H1 (cell line): Measurements from ENCODE around the gene SPEF2. TPM values are rescaled to one million over a fixed set of nuclear protein-coding genes. Genes with fewer than 3 reads are reported as not detected.

Source experiments
- CTCF ChIA-PET: fragments of 300-600 bp; sonication (Branson Sonifier 250); formaldehyde crosslinking; loops from one replicate; lab custom pipeline; 2021; ENCODE audit not compliant: partially characterized antibody; lab: Charles Lee
- POLR2A ChIA-PET: fragments of 300-600 bp; sonication (Branson Sonifier 250); formaldehyde crosslinking; loops from one replicate; lab custom pipeline; 2021; ENCODE audit warnings: inconsistent platforms; ENCODE audit not compliant: partially characterized antibody; lab: Charles Lee
- DNase-seq, 2 experiments: peaks; one replicate each; pipeline versions ENCODE4 v3.0.0 to v3.0.0-alpha.2; 2010 to 2022; ENCODE audit warnings: low spot score in 2 of 2, low read depth in 1 of 2, mixed read lengths in 1 of 2
- FAIRE-seq: peaks from 2 replicates; lab custom pipeline; 2011; peaks lifted over from hg19 to GRCh38; lab: Jason Lieb, UNC
- H2AFZ ChIP-seq: 2 replicates; pipeline ENCODE4 v1.8.1; 2012; ENCODE audit warnings: low read length, inconsistent platforms
- H2AK5ac ChIP-seq: 2 replicates; pipeline ENCODE4 v1.6.1; 2013; ENCODE audit warnings: low read depth, low read length
- H2BK120ac ChIP-seq: replicated peaks from 2 replicates; pipeline ENCODE3; 2013; ENCODE audit warnings: low read depth, low read length, inconsistent platforms
- H2BK12ac ChIP-seq: 2 replicates; pipeline ENCODE4 v1.6.1; 2013; ENCODE audit warnings: low read depth, low read length
- H2BK15ac ChIP-seq: 2 replicates; pipeline ENCODE4 v1.6.1; 2013; ENCODE audit warnings: low read length
- H2BK20ac ChIP-seq: 2 replicates; pipeline ENCODE4 v1.6.1; 2013; ENCODE audit warnings: low read length
- H2BK5ac ChIP-seq: 2 replicates; pipeline ENCODE4 v1.6.1; 2013; ENCODE audit warnings: low read depth, low read length
- H3K14ac ChIP-seq: 2 replicates; pipeline ENCODE4 v1.6.1; 2013; ENCODE audit warnings: inconsistent platforms; ENCODE audit not compliant: insufficient read length
- H3K18ac ChIP-seq: 2 replicates; pipeline ENCODE4 v1.6.1; 2013; ENCODE audit warnings: low read length; ENCODE audit errors: extremely low read depth
- H3K23ac ChIP-seq: 2 replicates; pipeline ENCODE4 v1.6.1; 2013; ENCODE audit warnings: inconsistent platforms; ENCODE audit not compliant: insufficient read length
- H3K23me2 ChIP-seq: 2 replicates; pipeline ENCODE4 v1.6.1; 2013; ENCODE audit warnings: low read depth, low read length
- H3K27ac ChIP-seq: 2 replicates; pipeline ENCODE4 v1.6.1; 2011; ENCODE audit warnings: low read depth, low read length, inconsistent platforms
- H3K27me3 ChIP-seq, 4 experiments: replicated peaks in 1 of 4; 1 replicate in 1 of 4; 2 replicates in 3 of 4; pipeline versions ENCODE4 v1.6.1 to v1.8.1; 2011 to 2013; ENCODE audit warnings: low read length in 3 of 4, mild to moderate bottlenecking in 3 of 4, inconsistent platforms in 2 of 4, mixed read lengths in 2 of 4, moderate library complexity in 1 of 4; ENCODE audit not compliant: control insufficient read depth in 3 of 4, insufficient read depth in 3 of 4; ENCODE audit errors: extremely low read depth in 1 of 4
- H3K36me3 ChIP-seq, 4 experiments: 2 replicates each; pipeline versions ENCODE4 v1.6.1 to v1.8.1; 2011 to 2013; ENCODE audit warnings: mild to moderate bottlenecking in 4 of 4, low read length in 3 of 4, moderate library complexity in 2 of 4, control low read depth in 1 of 4, inconsistent platforms in 1 of 4; ENCODE audit not compliant: insufficient read depth in 4 of 4, control insufficient read depth in 2 of 4
- H3K4ac ChIP-seq: replicated peaks from 2 replicates; pipeline ENCODE3; 2013; ENCODE audit warnings: low read length, low read depth, mixed read lengths, inconsistent platforms; ENCODE audit not compliant: insufficient read length
- H3K4me1 ChIP-seq, 4 experiments: replicated peaks in 1 of 4; 1 replicate in 1 of 4; 2 replicates in 3 of 4; pipeline versions ENCODE4 v1.6.1 to v1.8.1; 2011 to 2013; ENCODE audit warnings: low read length in 3 of 4, inconsistent platforms in 2 of 4, mixed read lengths in 1 of 4; ENCODE audit not compliant: insufficient read depth in 4 of 4, control insufficient read depth in 3 of 4
- H3K4me2 ChIP-seq, 2 experiments: 2 replicates each; pipeline versions ENCODE4 v1.6.1 to v1.8.1; 2011 to 2013; ENCODE audit warnings: low read depth in 2 of 2, low read length in 2 of 2, control low read depth in 1 of 2, inconsistent platforms in 1 of 2, mild to moderate bottlenecking in 1 of 2; ENCODE audit not compliant: insufficient read depth in 1 of 2
- H3K4me3 ChIP-seq, 4 experiments: fragments of 200-600, 300-600 bp in 1 of 4; sonication (generic), shearing (Covaris generic), sonication (Bioruptor Twin) in 1 of 4; 2 replicates each; pipeline versions ENCODE4 v1.5.1 to v1.8.1; 2011 to 2016; ENCODE audit warnings: low read length in 4 of 4, low read depth in 3 of 4, control low read depth in 2 of 4, inconsistent platforms in 2 of 4, mild to moderate bottlenecking in 2 of 4, mixed read lengths in 1 of 4, moderate library complexity in 1 of 4; ENCODE audit not compliant: insufficient read depth in 2 of 4; ENCODE audit errors: extremely low read depth in 1 of 4
- H3K56ac ChIP-seq: replicated peaks from 2 replicates; pipeline ENCODE3; 2013; ENCODE audit warnings: low read depth, mild to moderate bottlenecking, mixed read lengths, low read length, inconsistent platforms; ENCODE audit not compliant: insufficient read length
- H3K79me1 ChIP-seq: 2 replicates; pipeline ENCODE4 v1.6.1; 2013; ENCODE audit warnings: low read depth, low read length, control low read depth
- H3K79me2 ChIP-seq, 2 experiments: 2 replicates each; pipeline versions ENCODE4 v1.6.1 to v1.8.1; 2012 to 2013; ENCODE audit warnings: low read length in 2 of 2, mild to moderate bottlenecking in 2 of 2, inconsistent platforms in 1 of 2; ENCODE audit not compliant: insufficient read depth in 2 of 2, control insufficient read depth in 1 of 2
- H3K9ac ChIP-seq, 4 experiments: replicated peaks in 1 of 4; 1 replicate in 1 of 4; 2 replicates in 3 of 4; pipeline versions ENCODE4 v1.6.1 to v1.8.1; 2011 to 2013; ENCODE audit warnings: low read depth in 3 of 4, low read length in 3 of 4, control low read depth in 2 of 4, mild to moderate bottlenecking in 2 of 4, moderate library complexity in 2 of 4, inconsistent platforms in 1 of 4; ENCODE audit errors: extremely low read depth in 1 of 4
- H3K9me3 ChIP-seq, 2 experiments: 2 replicates each; pipeline versions ENCODE4 v1.6.1 to v1.8.1; 2012 to 2013; ENCODE audit warnings: mild to moderate bottlenecking in 2 of 2, moderate library complexity in 2 of 2, control low read depth in 1 of 2, inconsistent platforms in 1 of 2, low read depth in 1 of 2, low read length in 1 of 2, mixed read lengths in 1 of 2; ENCODE audit not compliant: insufficient read depth in 2 of 2
- H4K20me1 ChIP-seq, 2 experiments: replicated peaks in 1 of 2; 2 replicates each; pipeline versions ENCODE3 to v1.8.1; 2011 to 2013; ENCODE audit warnings: inconsistent platforms in 2 of 2, low read length in 2 of 2, mild to moderate bottlenecking in 1 of 2; ENCODE audit not compliant: insufficient read depth in 2 of 2, control insufficient read depth in 1 of 2
- H4K5ac ChIP-seq: 2 replicates; pipeline ENCODE4 v1.6.1; 2013; ENCODE audit warnings: low read length, low read depth, mixed read lengths, inconsistent platforms; ENCODE audit not compliant: insufficient read length
- H4K8ac ChIP-seq: 2 replicates; pipeline ENCODE4 v1.8.0; 2013; ENCODE audit warnings: mild to moderate bottlenecking, moderate library complexity, low read length, inconsistent platforms; ENCODE audit not compliant: insufficient read depth; ENCODE audit errors: extremely low read depth
- H4K91ac ChIP-seq: replicated peaks from 2 replicates; pipeline ENCODE3; 2013; ENCODE audit warnings: low read length, mixed read lengths, inconsistent platforms; ENCODE audit not compliant: insufficient read length
- CTBP2 ChIP-seq: IDR thresholded peaks from 2 replicates; pipeline ENCODE4 v1.7.0; 2011; ENCODE audit warnings: borderline replicate concordance, mild to moderate bottlenecking, moderate library complexity, mixed read lengths, low read length; ENCODE audit not compliant: insufficient read depth, insufficient read length
- GABPA ChIP-seq: IDR thresholded peaks from 2 replicates; pipeline ENCODE4 v1.6.1; 2011; ENCODE audit warnings: mild to moderate bottlenecking, low read length, moderate library complexity, borderline replicate concordance; ENCODE audit not compliant: insufficient read depth
- HDAC2 ChIP-seq, 2 experiments: fragments of 300-600 bp in 1 of 2; sonication (generic) in 1 of 2; IDR thresholded peaks; 2 replicates each; pipeline ENCODE4 v1.6.1; 2011 to 2012; ENCODE audit warnings: low read depth in 2 of 2, low read length in 2 of 2, mild to moderate bottlenecking in 2 of 2, moderate library complexity in 2 of 2, borderline replicate concordance in 1 of 2, inconsistent platforms in 1 of 2
- HDAC6 ChIP-seq: IDR thresholded peaks from one replicate; pipeline ENCODE4 v1.7.1; 2012; ENCODE audit warnings: low read depth, mild to moderate bottlenecking, inconsistent platforms, low read length, moderate library complexity
- KDM5A ChIP-seq: fragments of 200-600 bp; IDR thresholded peaks from 2 replicates; pipeline ENCODE4 v1.7.1; 2012; ENCODE audit warnings: mild to moderate bottlenecking, low read length, inconsistent platforms, mixed read lengths
- RNF2 ChIP-seq: fragments of 200-900, 300-1000 bp; sonication (generic); IDR thresholded peaks from 2 replicates; pipeline ENCODE4 v1.7.1; 2016; ENCODE audit warnings: borderline replicate concordance, low read depth, mild to moderate bottlenecking, antibody characterized with exemption, low read length; ENCODE audit not compliant: poor library complexity, severe bottlenecking; ENCODE audit errors: missing control alignments
- WGBS, 2 experiments: shearing (Covaris generic) in 1 of 2; methylation state at CpG; one replicate each; pipeline versions ENCODE4 v1.1.6 to v1.1.7; 2013 to 2015; ENCODE audit warnings: low lambda C conversion rate in 2 of 2, mixed read lengths in 2 of 2, inconsistent platforms in 1 of 2, low coverage in 1 of 2, missing lambda C conversion rate in 1 of 2; ENCODE audit not compliant: insufficient replicate concordance in 2 of 2, insufficient coverage in 1 of 2, insufficient read length in 1 of 2; ENCODE audit errors: extremely low coverage in 1 of 2, missing lambda C conversion rate in 1 of 2; 5-methylcytosine and 5-hydroxymethylcytosine counted together
- polyA plus RNA-seq, 7 experiments: library from polyadenylated mRNA; depleted of rRNA in 3 of 7; stranded (reverse) in 5 of 7; unstranded in 2 of 7; fragments of >200 nt in 5 of 7; fragments of 200-250 nt in 2 of 7; gene quantifications; 1 replicate in 5 of 7; 2 replicates in 1 of 7; 4 replicates in 1 of 7; pipeline versions ENCODE4 v1.2.1 to v1.2.3, GENCODE V29; 2011 to 2013; ENCODE audit warnings: missing spikeins in 2 of 7, mixed read lengths in 2 of 7
- total RNA-seq: library from RNA; stranded (reverse); fragmentation: NEBNext Ultra II Directional; extraction: Animal tissue kit (Norgen Biotek cat#: 25700); gene quantifications from 2 replicates; pipeline ENCODE4 v1.2.1, GENCODE V29; 2021

SPEF2 gene
- total and polyA plus RNA-seq, 2 of the 8 experiments (the other 6 are each of a cell fraction or from before 2014, with no cell fraction given): 0.14 to 0.73 TPM

DNA sequence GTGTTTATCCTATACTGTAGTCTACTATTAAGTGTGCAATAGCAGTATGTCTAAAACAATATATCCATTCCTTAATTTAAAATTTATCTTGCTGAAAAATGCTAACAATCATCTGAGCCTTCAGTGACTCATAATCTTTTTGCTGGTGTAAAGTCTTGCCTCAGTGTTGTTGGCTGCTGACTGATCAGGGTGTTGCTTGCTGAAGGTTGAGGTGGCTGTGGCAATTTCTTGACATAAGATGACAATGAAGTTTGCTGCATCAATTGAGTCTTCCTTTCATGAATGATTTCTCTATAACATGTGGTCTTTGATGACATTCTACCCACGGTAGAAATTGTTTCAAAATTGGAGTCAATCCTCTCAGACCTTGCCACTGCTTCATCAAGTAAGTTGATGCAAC is 24.3 kb upstream of the SPEF2 start:
- no peak overlapping the region for H3K23ac ChIP-seq
- no peak overlapping the region for H3K56ac ChIP-seq
- no peak overlapping the region for H2BK12ac ChIP-seq
- H2BK120ac ChIP-seq: no peak overlapping the region
- H4K5ac ChIP-seq: no peak overlapping the region
- no peaks in the 10 kb centered on the region for H3K79me2 ChIP-seq
- no peak overlapping the region for H2AFZ ChIP-seq
- no peaks in the 10 kb centered on the region for H3K36me3 ChIP-seq
- FAIRE-seq: no peak
- no peak overlapping the region for H2BK20ac ChIP-seq
- H3K14ac ChIP-seq: no peak overlapping the region
- H3K4me2 ChIP-seq: no peak overlapping the region
- H3K4ac ChIP-seq: no peak overlapping the region
- H3K9ac ChIP-seq: no peak overlapping the region
- no peak overlapping the region for H4K91ac ChIP-seq
- ChIA-PET POLR2A (no interaction called here), CTCF (no interaction called here)
- H2BK15ac ChIP-seq: no peak overlapping the region
- no peak overlapping the region for H3K27ac ChIP-seq
- WGBS, 2 experiments: 93% methylated on average over 1 of the region's 1 CpG; no CpG with 5 or more reads in 1 of the 2 experiments
- TF ChIP-seq GABPA (no peak), HDAC2 (IDR thresholded peaks at IDR 0.05; ENCODE audit: borderline replicate concordance in 1 of 2, low read depth in 2 of 2, low read length in 2 of 2) (no peak), CTBP2 (no peak), RNF2 (no peak), KDM5A (no peak), HDAC6 (no peak)
- H2AK5ac ChIP-seq: no peak overlapping the region
- no peak overlapping the region for H4K8ac ChIP-seq
- no peaks in the 10 kb centered on the region for H3K27me3 ChIP-seq
- H3K23me2 ChIP-seq: no peaks in the 10 kb centered on the region
- no peak overlapping the region for H2BK5ac ChIP-seq
- no peak overlapping the region for H3K18ac ChIP-seq
- no peaks in the 10 kb centered on the region for H3K9me3 ChIP-seq
- no peaks in the 10 kb centered on the region for H3K4me1 ChIP-seq
- no peak overlapping the region for H3K4me3 ChIP-seq
- H4K20me1 ChIP-seq: no peaks in the 10 kb centered on the region
- no peaks in the 10 kb centered on the region for H3K79me1 ChIP-seq
- DNase-seq: no peak
